Chondrocyte (in vitro differentiated cells): Measurements from ENCODE around the gene NCAM1. TPM values are rescaled to one million over a fixed set of nuclear protein-coding genes. Genes with fewer than 3 reads are reported as not detected.

ENCODE experiments used
- DNase-seq: peaks from one replicate; pipeline ENCODE4 v3.0.0; 2021; ENCODE audit warnings: mixed read lengths, low spot score
- H3K27ac Mint-ChIP-seq: one replicate; pipeline ENCODE4 v1.8.0; 2021; ENCODE audit warnings: mild to moderate bottlenecking, moderate library complexity, mixed read lengths; ENCODE audit not compliant: unreplicated experiment
- H3K27me3 Mint-ChIP-seq: 2 replicates; pipeline ENCODE4 v1.8.0; 2021; ENCODE audit warnings: low read depth, mixed read lengths
- H3K36me3 Mint-ChIP-seq: 2 replicates; pipeline ENCODE4 v1.8.0; 2021; ENCODE audit warnings: low read depth, mixed read lengths
- H3K4me1 Mint-ChIP-seq: 2 replicates; pipeline ENCODE4 v1.8.0; 2021; ENCODE audit warnings: low read depth, mild to moderate bottlenecking, mixed read lengths
- H3K4me3 Mint-ChIP-seq: one replicate; pipeline ENCODE4 v1.8.0; 2021; ENCODE audit warnings: mild to moderate bottlenecking, moderate library complexity, mixed read lengths; ENCODE audit not compliant: unreplicated experiment
- H3K9me3 Mint-ChIP-seq: 2 replicates; pipeline ENCODE4 v1.8.0; 2021; ENCODE audit warnings: low read depth, mixed read lengths
- total RNA-seq: library from RNA; stranded (reverse); gene quantifications from 3 replicates; pipeline ENCODE4 v1.2.1, GENCODE V29; 2021
- TF ChIP-seq, protein P1 (sequence below): fragments of 200-600 bp; sonication (generic); IDR thresholded peaks from 2 replicates; pipeline ENCODE4 v1.5.0; 2021; ENCODE audit warnings: antibody characterized with exemption, mild to moderate bottlenecking, moderate library complexity

NCAM1 gene
- total RNA-seq, 1 donor from 2014 or later = 3.9 TPM

DNA sequence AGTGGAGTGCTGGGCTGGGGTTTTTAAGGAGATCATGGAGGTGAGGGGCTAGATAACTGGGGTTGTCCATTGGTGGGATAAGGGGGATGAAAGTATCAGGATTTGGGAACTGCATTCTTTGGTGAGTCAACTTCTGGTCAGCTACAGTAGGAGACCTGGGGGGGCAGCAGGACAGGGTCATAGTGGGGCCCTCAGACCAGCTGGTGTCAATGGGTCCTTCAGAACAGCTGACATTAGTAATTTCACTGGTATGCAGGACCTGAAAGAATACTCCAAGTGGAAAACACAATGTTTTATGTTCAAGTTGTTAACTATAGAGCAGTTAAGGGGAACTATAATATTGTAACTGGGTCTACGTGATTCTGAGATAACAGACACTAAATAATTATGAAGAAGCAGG lies 350.3 kb downstream of the NCAM1 start:
- peaks cover 2% of the 10 kb centered on the region for H3K27me3 Mint-ChIP-seq
- no peak overlapping the region for H3K27ac Mint-ChIP-seq
- no peaks in the 10 kb centered on the region for H3K36me3 Mint-ChIP-seq
- no peak overlapping the region for H3K4me3 Mint-ChIP-seq
- TF ChIP-seq, protein P1, sequence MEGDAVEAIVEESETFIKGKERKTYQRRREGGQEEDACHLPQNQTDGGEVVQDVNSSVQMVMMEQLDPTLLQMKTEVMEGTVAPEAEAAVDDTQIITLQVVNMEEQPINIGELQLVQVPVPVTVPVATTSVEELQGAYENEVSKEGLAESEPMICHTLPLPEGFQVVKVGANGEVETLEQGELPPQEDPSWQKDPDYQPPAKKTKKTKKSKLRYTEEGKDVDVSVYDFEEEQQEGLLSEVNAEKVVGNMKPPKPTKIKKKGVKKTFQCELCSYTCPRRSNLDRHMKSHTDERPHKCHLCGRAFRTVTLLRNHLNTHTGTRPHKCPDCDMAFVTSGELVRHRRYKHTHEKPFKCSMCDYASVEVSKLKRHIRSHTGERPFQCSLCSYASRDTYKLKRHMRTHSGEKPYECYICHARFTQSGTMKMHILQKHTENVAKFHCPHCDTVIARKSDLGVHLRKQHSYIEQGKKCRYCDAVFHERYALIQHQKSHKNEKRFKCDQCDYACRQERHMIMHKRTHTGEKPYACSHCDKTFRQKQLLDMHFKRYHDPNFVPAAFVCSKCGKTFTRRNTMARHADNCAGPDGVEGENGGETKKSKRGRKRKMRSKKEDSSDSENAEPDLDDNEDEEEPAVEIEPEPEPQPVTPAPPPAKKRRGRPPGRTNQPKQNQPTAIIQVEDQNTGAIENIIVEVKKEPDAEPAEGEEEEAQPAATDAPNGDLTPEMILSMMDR = no peak
- peaks cover 15% of the 10 kb centered on the region for H3K4me1 Mint-ChIP-seq
- no peak for DNase-seq
- no peaks in the 10 kb centered on the region for H3K9me3 Mint-ChIP-seq

DNA sequence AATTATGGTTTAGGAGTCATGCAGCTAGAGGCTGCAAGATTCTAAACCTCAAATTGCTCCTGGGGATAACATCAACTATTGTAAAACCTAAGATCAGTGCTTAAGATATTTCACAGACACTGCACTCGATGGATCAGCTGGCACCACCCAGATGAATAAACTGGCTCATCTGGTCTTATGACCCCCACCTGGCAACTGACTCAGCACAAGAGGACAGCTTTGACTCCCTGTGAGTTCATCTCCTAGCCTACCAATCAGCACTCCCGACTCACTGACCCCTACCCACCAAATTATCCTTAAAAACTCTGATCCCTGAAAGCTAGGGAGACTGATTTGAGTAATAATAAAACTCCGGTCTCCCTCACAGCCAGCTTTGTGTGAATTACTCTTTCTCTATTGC lies 352.4 kb downstream of the NCAM1 start:
- Mint-ChIP-seq H3K27me3 (peaks cover under 1% of the 10 kb centered on the region), H3K9me3 (no peaks in the 10 kb centered on the region), H3K4me1 (peaks cover 15% of the 10 kb centered on the region), H3K27ac (no peak overlapping the region), H3K4me3 (peak overlapping the region; percentile 82), H3K36me3 (peaks cover 9% of the 10 kb centered on the region)
- TF ChIP-seq, protein P1 = no peak
- no peak for DNase-seq

DNA sequence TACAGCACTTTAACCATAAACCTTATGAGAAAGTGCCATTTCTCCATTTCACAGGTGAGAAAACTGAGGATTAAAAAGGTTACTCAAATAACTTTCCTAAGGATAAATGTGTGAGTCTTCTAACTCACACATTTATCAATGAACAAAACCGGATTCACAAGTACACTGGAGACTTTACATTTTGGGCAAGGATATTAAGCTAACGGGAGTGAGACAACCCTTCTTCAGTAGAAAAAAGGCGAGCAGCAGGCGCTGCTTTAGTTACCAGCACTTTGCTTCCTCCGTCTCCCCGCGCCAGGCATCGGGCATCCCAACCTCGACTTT lies 352.8 kb downstream of the NCAM1 start:
- Mint-ChIP-seq H3K27ac (peak overlapping the region; percentile 7), H3K4me1 (peaks cover 15% of the 10 kb centered on the region), H3K9me3 (no peaks in the 10 kb centered on the region), H3K36me3 (peaks cover 9% of the 10 kb centered on the region), H3K4me3 (peak overlapping the region; percentile 82), H3K27me3 (no peaks in the 10 kb centered on the region)
- TF ChIP-seq, protein P1 = peak; percentile 16
- DNase-seq = no peak

DNA sequence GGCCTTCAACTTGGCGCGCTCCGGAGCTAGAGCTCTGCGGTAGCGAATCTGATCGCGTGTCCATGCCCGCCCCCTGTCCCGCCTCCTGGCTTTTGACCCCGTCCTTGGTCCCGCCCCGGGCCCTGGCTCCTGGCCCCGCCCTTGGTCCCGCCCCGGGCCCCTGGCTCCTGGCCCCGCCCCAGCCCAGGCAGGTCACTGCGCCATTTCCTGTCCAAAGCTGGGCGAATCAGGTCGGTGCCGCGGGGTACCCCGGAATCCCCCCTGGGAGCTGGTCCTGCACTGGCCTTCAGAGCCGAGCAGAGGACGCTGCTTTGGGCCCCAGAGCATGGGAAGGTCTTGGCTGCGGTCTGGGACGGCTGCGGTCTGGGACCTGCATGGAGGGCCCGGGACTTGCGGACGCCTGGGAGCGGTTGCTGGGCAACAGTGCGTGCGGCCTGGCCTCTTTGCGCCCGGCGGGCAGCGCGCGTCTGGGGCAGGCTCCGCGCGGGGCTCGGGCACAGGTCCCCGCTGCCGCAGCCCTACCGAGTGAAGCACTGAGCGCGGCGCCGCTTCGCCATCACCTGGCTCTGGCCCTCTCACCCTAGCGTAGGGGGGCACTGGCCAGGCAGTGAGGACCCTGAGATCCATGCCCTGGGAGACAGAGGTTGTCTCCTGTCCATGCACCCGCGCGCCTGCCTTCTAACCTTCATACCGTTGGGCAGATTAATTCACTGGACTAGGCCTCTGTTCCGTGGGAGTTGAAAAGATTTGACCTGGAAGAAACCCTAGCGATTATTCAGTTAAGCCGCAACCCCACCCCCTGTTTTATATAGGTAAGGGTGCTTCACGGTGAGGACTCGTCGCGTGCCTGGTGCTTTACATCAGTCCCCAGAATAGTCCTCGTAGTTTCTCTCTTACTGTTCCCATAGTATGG lies 353.4 kb downstream of the NCAM1 start, which contains the start of gene TTC12:
TSS of gene TTC12 (plus strand) at position 195 of the 913 bp plus-strand sequence. CDS start 1,675 bp downstream, outside the sequence.
- Mint-ChIP-seq H3K4me3 (peak within 1 kb of the TSS; percentile 82), H3K9me3 (no peaks in the 10 kb centered on the region), H3K4me1 (peaks cover 15% of the 10 kb centered on the region), H3K36me3 (peaks cover 12% of the 10 kb centered on the region), H3K27me3 (no peaks in the 10 kb centered on the region), H3K27ac (peak within 1 kb of the TSS; percentile 62)
- DNase-seq = peak; percentile 96
- TF ChIP-seq, protein P1 = no peak

DNA sequence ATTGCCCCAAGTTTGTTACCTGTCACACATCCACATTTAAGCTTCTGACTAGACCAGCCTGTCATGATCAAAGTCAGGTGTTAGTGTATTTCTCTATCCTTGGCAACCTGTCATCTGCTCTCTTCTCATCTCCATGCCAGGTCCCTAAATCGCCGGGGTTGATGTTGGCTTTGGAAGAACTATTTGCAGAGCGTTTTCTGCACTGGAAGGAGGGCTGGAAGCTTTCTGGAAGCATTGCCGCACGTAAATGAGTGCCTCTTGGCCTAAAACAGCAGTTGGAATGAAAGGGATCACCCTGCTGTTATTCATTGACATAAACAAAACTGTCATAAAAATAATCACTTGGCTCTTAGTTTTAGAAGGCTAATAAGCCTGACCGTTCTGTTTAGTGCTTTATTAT lies 354.6 kb downstream of the NCAM1 start:
- no peak for DNase-seq
- H3K4me3 Mint-ChIP-seq = peak overlapping the region; percentile 82
- no peaks in the 10 kb centered on the region for H3K9me3 Mint-ChIP-seq
- peaks cover 12% of the 10 kb centered on the region for H3K36me3 Mint-ChIP-seq
- no peaks in the 10 kb centered on the region for H3K27me3 Mint-ChIP-seq
- peaks cover 15% of the 10 kb centered on the region for H3K4me1 Mint-ChIP-seq
- TF ChIP-seq, protein P1 = no peak
- H3K27ac Mint-ChIP-seq = no peak overlapping the region
